Measurements from ENCODE around the gene SFMBT1.
A peak's percentile ranks its signal among the peaks of the same experiment; 100 is the strongest.
"Not testable (repeated sequence)": the region's sequence is repeated elsewhere in the genome, so short reads cannot be mapped to it uniquely, and the experiment has no call there.

The SFMBT1 gene

GRCh38 chr3:53035018-53035417 is 10.9 kb downstream of the SFMBT1 start:
- not testable (repeated sequence) for DNase-seq

- not testable (repeated sequence) for DNase-seq
Observed at GRCh38 chr3:53034411-53034810, 11.5 kb downstream of the SFMBT1 start.

GRCh38 chr3:53032609-53033008 is 13.3 kb downstream of the SFMBT1 start:
- no peak for DNase-seq

GRCh38 chr3:53030619-53031449 is 15.0 kb downstream of the SFMBT1 start:
- no peak for DNase-seq

GRCh38 chr3:53028641-53029040 is 17.2 kb downstream of the SFMBT1 start:
- DNase-seq = no peak

- DNase-seq = no peak
Observed at GRCh38 chr3:53027254-53027844, 18.5 kb downstream of the SFMBT1 start.

- DNase-seq = no peak
Observed at GRCh38 chr3:53026382-53027162, 19.3 kb downstream of the SFMBT1 start.

- no peak for DNase-seq
Observed at GRCh38 chr3:53024315-53024714, 21.6 kb downstream of the SFMBT1 start.

- no peak for DNase-seq
Observed at GRCh38 chr3:53023072-53023823, 22.6 kb downstream of the SFMBT1 start.

GRCh38 chr3:53022647-53023046 is 23.2 kb downstream of the SFMBT1 start:
- no peak for DNase-seq

GRCh38 chr3:53016236-53016635 is 29.6 kb downstream of the SFMBT1 start:
- DNase-seq = no peak

- DNase-seq = no peak
Observed at GRCh38 chr3:53011324-53011723, 34.5 kb downstream of the SFMBT1 start.

GRCh38 chr3:53009826-53010539 is 35.9 kb downstream of the SFMBT1 start:
- DNase-seq = no peak

GRCh38 chr3:53008932-53009331 is 36.9 kb downstream of the SFMBT1 start:
- no peak for DNase-seq

- no peak for DNase-seq
Observed at GRCh38 chr3:53005854-53006513, 39.9 kb downstream of the SFMBT1 start.

- no peak for DNase-seq
Observed at GRCh38 chr3:53005338-53005737, 40.5 kb downstream of the SFMBT1 start.

GRCh38 chr3:53003320-53003719 is 42.6 kb downstream of the SFMBT1 start:
- no peak for DNase-seq

- DNase-seq = no peak
Observed at GRCh38 chr3:52998771-52999513, 46.9 kb downstream of the SFMBT1 start.

GRCh38 chr3:52990637-52991036 is 55.2 kb downstream of the SFMBT1 start:
- no peak for DNase-seq

GRCh38 chr3:52986938-52987337 is 58.9 kb downstream of the SFMBT1 start:
- peak; percentile 0 for DNase-seq

GRCh38 chr3:52986049-52986448 is 59.8 kb downstream of the SFMBT1 start:
- no peak for DNase-seq

All from NCI-H1694 (cell line).